Coronary artery (tissue), 2 donors: ENCODE results near the gene FBXW9.
A peak's percentile ranks its signal among the peaks of the same experiment; 100 is the strongest.
"Not testable (repeated sequence)": the region's sequence is repeated elsewhere in the genome, so short reads cannot be mapped to it uniquely, and the experiment has no call there.

Source experiments
- DNase-seq: peaks from one replicate; pipeline ENCODE4 v3.0.0-alpha.2; 2017; ENCODE audit warnings: low spot score
- H3K27ac ChIP-seq, 2 donors: fragments of 200-600 bp; sonication (generic); one replicate each; pipeline ENCODE4 v1.5.1; 2016 to 2019
- H3K4me3 ChIP-seq: fragments of 200-600 bp; sonication (generic); 2 replicates; pipeline ENCODE4 v1.5.1; 2016; ENCODE audit warnings: mild to moderate bottlenecking, moderate library complexity
- TF ChIP-seq, protein P1 (sequence below): fragments of 200-600 bp; sonication (generic); IDR thresholded peaks from one replicate; pipeline ENCODE4 v1.5.1; 2019; ENCODE audit warnings: antibody characterized with exemption

Gene FBXW9

DNA sequence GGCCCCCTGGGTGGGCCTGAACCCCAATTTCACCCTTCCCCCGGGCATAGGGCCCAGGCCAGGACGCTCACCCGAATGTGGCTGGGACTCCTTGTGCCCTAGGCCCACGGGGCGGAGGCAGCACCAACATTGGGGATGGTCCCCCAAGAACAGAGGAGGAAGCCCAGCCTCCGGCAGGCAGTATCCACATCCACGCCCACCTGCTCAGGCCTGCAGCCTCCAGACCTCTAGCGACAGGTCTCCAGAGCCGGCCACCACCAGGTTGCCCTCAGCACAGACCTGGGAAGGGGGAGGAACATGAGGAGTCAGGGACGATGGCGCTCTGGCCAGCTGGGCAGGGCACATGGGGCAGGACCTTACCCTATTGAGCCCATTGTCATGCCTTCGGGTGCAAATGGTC lies 7.4 kb downstream of the FBXW9 start:
- Histone ChIP-seq H3K27ac (no peak overlapping the region), H3K4me3 (no peak overlapping the region)
- TF ChIP-seq, protein P1, sequence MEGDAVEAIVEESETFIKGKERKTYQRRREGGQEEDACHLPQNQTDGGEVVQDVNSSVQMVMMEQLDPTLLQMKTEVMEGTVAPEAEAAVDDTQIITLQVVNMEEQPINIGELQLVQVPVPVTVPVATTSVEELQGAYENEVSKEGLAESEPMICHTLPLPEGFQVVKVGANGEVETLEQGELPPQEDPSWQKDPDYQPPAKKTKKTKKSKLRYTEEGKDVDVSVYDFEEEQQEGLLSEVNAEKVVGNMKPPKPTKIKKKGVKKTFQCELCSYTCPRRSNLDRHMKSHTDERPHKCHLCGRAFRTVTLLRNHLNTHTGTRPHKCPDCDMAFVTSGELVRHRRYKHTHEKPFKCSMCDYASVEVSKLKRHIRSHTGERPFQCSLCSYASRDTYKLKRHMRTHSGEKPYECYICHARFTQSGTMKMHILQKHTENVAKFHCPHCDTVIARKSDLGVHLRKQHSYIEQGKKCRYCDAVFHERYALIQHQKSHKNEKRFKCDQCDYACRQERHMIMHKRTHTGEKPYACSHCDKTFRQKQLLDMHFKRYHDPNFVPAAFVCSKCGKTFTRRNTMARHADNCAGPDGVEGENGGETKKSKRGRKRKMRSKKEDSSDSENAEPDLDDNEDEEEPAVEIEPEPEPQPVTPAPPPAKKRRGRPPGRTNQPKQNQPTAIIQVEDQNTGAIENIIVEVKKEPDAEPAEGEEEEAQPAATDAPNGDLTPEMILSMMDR, result no peak
- no peak for DNase-seq

GRCh38 chr19:12687496-12688196 lies 8.8 kb downstream of the FBXW9 start, which contains the start of gene GNG14:
GNG14 (plus strand) TSS chr19:12687998; CDS start chr19:12688049, 51 bp downstream.
- TF ChIP-seq, protein P1, result no peak
- H3K4me3 ChIP-seq, result no peak within 1 kb of the TSS
- no peak within 1 kb of the TSS for H3K27ac ChIP-seq
- DNase-seq, result no peak

DNA sequence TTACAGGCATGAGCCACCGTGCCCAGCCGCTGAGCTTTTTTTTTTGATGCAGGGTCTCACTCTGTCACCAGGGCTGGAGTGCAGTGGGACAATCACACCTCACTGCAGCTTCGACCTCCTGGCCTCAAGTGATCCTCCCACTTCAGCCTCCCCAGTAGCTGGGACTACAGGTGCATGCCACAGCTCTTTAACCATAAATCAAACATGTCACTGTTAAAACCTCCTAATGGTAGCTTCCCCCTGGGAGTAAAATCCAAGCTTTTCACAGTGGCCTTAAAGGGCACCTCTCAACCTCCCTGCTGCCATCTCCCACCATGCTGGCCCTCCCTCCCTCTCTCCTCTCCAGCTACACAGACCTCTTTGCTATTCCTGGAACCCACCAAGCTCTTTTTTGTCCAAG lies 10.6 kb downstream of the FBXW9 start:
- DNase-seq, result no peak
- TF ChIP-seq, protein P1, result no peak
- no peak overlapping the region for H3K4me3 ChIP-seq
- H3K27ac ChIP-seq, result no peak overlapping the region

DNA sequence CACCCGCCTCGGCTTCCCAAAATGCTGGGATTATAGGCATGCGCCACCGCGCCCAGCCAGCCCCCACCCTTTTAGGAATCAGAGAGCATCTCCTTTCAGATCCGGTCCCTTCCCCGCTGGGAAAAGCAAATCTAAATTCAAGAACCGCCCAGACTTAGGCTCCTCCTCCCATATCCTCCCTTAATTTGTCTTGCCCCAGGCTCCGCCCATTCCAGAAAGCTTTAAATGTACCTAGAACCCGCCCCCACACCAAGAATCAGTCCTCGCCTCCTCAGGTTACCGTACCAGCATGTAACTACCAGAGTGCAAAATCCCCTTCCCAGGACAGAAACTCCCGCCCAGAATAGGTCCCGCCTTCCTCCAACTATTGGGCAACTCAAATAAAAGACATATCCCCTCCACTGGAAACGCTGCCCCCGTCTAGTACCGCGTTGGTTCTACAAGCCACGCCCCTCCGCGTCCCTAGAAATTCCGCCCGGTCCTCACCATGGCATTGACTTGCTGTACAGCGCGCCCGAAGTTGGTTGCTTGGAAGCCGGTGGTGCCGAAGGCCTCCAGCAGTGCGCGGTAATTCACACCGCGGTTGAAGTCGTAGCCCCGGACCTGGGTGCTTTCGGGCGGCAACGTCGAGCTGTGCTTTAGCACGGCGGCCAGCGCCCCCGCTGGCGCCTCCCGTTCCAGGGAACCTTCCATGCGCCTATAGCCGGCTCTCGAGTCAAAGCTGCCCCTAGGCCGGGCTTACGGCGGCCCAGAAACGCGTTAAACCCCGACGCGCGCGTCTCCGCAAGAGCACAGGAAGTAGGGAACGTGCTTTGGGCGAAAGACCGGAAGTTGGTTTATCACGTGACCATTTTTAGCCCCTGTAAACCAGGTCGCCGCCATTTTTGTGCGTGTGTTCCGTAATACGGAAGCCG lies 15.1 kb downstream of the FBXW9 start, which contains the start of gene DHPS:
Gene DHPS (minus strand): TSS at position 807 of the 914 bp plus-strand sequence. CDS start 114 bp downstream, at position 693.
- TF ChIP-seq, protein P1, result no peak
- H3K27ac ChIP-seq, result peak within 1 kb of the TSS; percentile 90 to 95
- DNase-seq, result peak; percentile 92
- peak within 1 kb of the TSS; percentile 86 for H3K4me3 ChIP-seq

- Histone ChIP-seq H3K27ac (no peak overlapping the region), H3K4me3 (no peak overlapping the region)
- TF ChIP-seq, protein P1, result no peak
- no peak for DNase-seq
These were observed 16.4 kb downstream of the FBXW9 start for GRCh38 chr19:12680034-12680433.

DNA sequence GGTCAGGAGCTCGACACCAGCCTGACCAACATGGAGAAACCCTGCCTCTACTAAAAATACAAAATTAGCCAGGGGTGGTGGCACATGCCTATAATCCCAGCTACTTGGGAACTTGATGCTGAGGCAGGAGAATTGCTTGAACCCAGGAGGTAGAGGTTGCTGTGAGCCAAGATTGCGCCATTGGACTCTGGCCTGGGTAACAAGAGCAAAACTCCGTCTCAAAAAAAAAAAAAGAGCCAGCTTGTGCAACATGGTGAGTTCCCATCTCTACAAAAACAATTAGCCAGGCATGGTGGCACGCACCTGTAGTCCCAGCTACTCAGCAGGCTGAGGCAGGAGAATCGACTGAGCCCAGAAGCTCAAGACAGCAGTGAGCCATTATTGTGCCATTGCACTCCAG lies 18.4 kb downstream of the FBXW9 start:
- not testable (repeated sequence) for DNase-seq

DNA sequence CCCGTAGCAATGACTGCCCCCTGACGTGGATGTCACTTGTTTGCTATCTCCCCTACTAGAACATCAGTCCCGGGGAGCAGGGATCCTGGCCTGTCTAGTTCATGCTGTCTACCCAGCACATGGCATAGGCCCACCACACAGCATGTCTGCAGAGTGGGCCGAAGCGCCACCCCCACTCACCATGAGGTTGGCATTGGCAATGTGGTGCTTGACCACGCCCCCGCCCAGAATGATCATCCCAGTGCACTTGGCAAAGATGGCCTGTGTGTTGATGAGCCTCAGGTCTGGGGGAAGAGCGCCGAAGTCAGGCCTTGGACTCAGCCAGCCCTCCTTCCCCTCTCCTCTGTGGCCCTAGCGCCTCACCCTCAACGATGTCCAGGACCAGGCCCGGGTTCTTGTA lies 19.5 kb downstream of the FBXW9 start:
- Histone ChIP-seq H3K4me3 (no peak overlapping the region), H3K27ac (no peak overlapping the region)
- DNase-seq, result no peak
- TF ChIP-seq, protein P1, result no peak

More for the DNA sequence above, 18.4 kb downstream of the FBXW9 start:
- not testable (repeated sequence) for H3K27ac ChIP-seq, H3K4me3 ChIP-seq
